Measurements from ENCODE around the gene IGF2BP1. TPM values are rescaled to one million over a fixed set of nuclear protein-coding genes. Genes with fewer than 3 reads are reported as not detected.

The IGF2BP1 gene
- total and polyA plus RNA-seq, 2 of the 8 experiments (the other 6 are each of a cell fraction or from before 2014, with no cell fraction given), result 41.6 to 513 TPM

- no peak overlapping the region for H3K23ac ChIP-seq (ENCODE audit: insufficient read length)
- no peak overlapping the region for H2BK20ac ChIP-seq (ENCODE audit: low read length)
- H3K4ac ChIP-seq (replicated peaks; ENCODE audit: insufficient read length, low read depth, low read length), result no peak overlapping the region
- peaks cover 76 to 100% (median 90%) of the 10 kb centered on the region in 4 experiments for H3K36me3 ChIP-seq (ENCODE audit: control insufficient read depth in 2 of 4, insufficient read depth in 4 of 4, low read length in 3 of 4)
- no peak overlapping the region for H2AFZ ChIP-seq (ENCODE audit: low read length)
- H2BK12ac ChIP-seq (ENCODE audit: low read depth, low read length), result no peak overlapping the region
- H2BK15ac ChIP-seq (ENCODE audit: low read length), result no peak overlapping the region
- H3K23me2 ChIP-seq (ENCODE audit: low read depth, low read length), result no peaks in the 10 kb centered on the region
- no peak overlapping the region for H3K27ac ChIP-seq (ENCODE audit: low read depth, low read length)
- no peak overlapping the region for H4K5ac ChIP-seq (ENCODE audit: insufficient read length, low read depth, low read length)
- H4K8ac ChIP-seq (ENCODE audit: extremely low read depth, insufficient read depth, low read length), result no peak overlapping the region
- no peak overlapping the region for H3K9ac ChIP-seq (replicated peaks in 1 of 4; ENCODE audit: extremely low read depth in 1 of 4, low read depth in 3 of 4, low read length in 3 of 4)
- H2BK5ac ChIP-seq (ENCODE audit: low read depth, low read length), result no peak overlapping the region
- H2BK120ac ChIP-seq (replicated peaks; ENCODE audit: low read depth, low read length), result no peak overlapping the region
- POLR2A ChIA-PET (ENCODE audit: partially characterized antibody), result interaction anchor here (1.2 kb wide), 1 partner anchor 123 kb away, joined by 4 read pairs; no protein-coding TSS in a partner anchor
- no peak overlapping the region for H3K4me3 ChIP-seq (ENCODE audit: extremely low read depth in 1 of 4, insufficient read depth in 2 of 4, low read depth in 3 of 4, low read length in 4 of 4)
- H3K27me3 ChIP-seq (replicated peaks in 1 of 4; ENCODE audit: control insufficient read depth in 3 of 4, extremely low read depth in 1 of 4, insufficient read depth in 3 of 4, low read length in 3 of 4), result no peaks in the 10 kb centered on the region
- H3K9me3 ChIP-seq (ENCODE audit: insufficient read depth in 2 of 2, low read depth in 1 of 2, low read length in 1 of 2), result no peaks in the 10 kb centered on the region
- FAIRE-seq (no peak), DNase-seq (ENCODE audit: low read depth in 1 of 2, low spot score in 2 of 2) (no peak)
- no peak overlapping the region for H3K4me2 ChIP-seq (ENCODE audit: insufficient read depth in 1 of 2, low read depth in 2 of 2, low read length in 2 of 2)
- H3K79me1 ChIP-seq (ENCODE audit: low read depth, low read length), result no peaks in the 10 kb centered on the region
- H4K20me1 ChIP-seq (replicated peaks in 1 of 2; ENCODE audit: control insufficient read depth in 1 of 2, insufficient read depth in 2 of 2, low read length in 2 of 2), result peaks cover 0 to 18% of the 10 kb centered on the region in 2 experiments
- no peak overlapping the region for H2AK5ac ChIP-seq (ENCODE audit: low read depth, low read length)
- H4K91ac ChIP-seq (replicated peaks; ENCODE audit: insufficient read length, low read length), result no peak overlapping the region
- CTCF ChIA-PET (ENCODE audit: partially characterized antibody), result interaction anchor here (0.7 to 4.4 kb wide), 4 partner anchors 8 to 92 kb away, joined by 3 to 29 read pairs (median 4); no protein-coding TSS in a partner anchor
- no peak overlapping the region for H3K56ac ChIP-seq (replicated peaks; ENCODE audit: insufficient read length, low read depth, low read length)
- no peaks in the 10 kb centered on the region for H3K79me2 ChIP-seq (ENCODE audit: control insufficient read depth in 1 of 2, insufficient read depth in 2 of 2, low read length in 2 of 2)
- H3K4me1 ChIP-seq (replicated peaks in 1 of 4; ENCODE audit: control insufficient read depth in 3 of 4, insufficient read depth in 4 of 4, low read length in 3 of 4), result peaks cover 0 to 1% (median 0%) of the 10 kb centered on the region in 4 experiments; a peak in 2 of 7 replicates
- H3K18ac ChIP-seq (ENCODE audit: extremely low read depth, low read length), result no peak overlapping the region
- H3K14ac ChIP-seq (ENCODE audit: insufficient read length), result no peak overlapping the region
- TF ChIP-seq ZNF274 (IDR thresholded peaks at IDR 0.05; ENCODE audit: borderline replicate concordance, extremely low read depth, low read length), result no peak
- no peak for TF ChIP-seq SRF (IDR thresholded peaks at IDR 0.05; ENCODE audit: low read depth, low read length)
- no peak for TF ChIP-seq BACH1 (IDR thresholded peaks at IDR 0.05; ENCODE audit: low read length)
- TF ChIP-seq GABPA (IDR thresholded peaks at IDR 0.05; ENCODE audit: borderline replicate concordance, insufficient read depth, low read length), result no peak
Measured at GRCh38 chr17:49046912-49047311, 49.7 kb downstream of the IGF2BP1 start.
